Liver (tissue), 9 donors: ENCODE data around the gene FYCO1. TPM values are rescaled to one million over a fixed set of nuclear protein-coding genes. Genes with fewer than 3 reads are reported as not detected.

Experiments used
- DNase-seq: peaks from one replicate; pipeline ENCODE4 v3.0.0-alpha.2; 2017; ENCODE audit warnings: low spot score
- H3K27ac ChIP-seq, 2 donors: one replicate each; pipeline ENCODE4 v1.7.0; 2013; ENCODE audit warnings: inconsistent platforms in 2 of 2, low read length in 2 of 2, control low read depth in 1 of 2, low read depth in 1 of 2, mild to moderate bottlenecking in 1 of 2
- H3K27me3 ChIP-seq, 4 donors: one replicate each; pipeline versions ENCODE4 v1.6.1 to v1.7.0; 2013; ENCODE audit warnings: low read length in 3 of 4, inconsistent platforms in 1 of 4, mild to moderate bottlenecking in 1 of 4, moderate library complexity in 1 of 4; ENCODE audit not compliant: control insufficient read depth in 4 of 4, insufficient read depth in 4 of 4
- H3K36me3 ChIP-seq, 4 donors: one replicate each; pipeline versions ENCODE4 v1.6.1 to v1.7.0; 2013; ENCODE audit warnings: low read length in 3 of 4, mild to moderate bottlenecking in 3 of 4, low read depth in 1 of 4, moderate library complexity in 1 of 4; ENCODE audit not compliant: control insufficient read depth in 4 of 4, insufficient read depth in 3 of 4
- H3K4me1 ChIP-seq, 4 donors: one replicate each; pipeline versions ENCODE4 v1.6.1 to v1.7.0; 2013; ENCODE audit warnings: low read length in 3 of 4, mild to moderate bottlenecking in 3 of 4, moderate library complexity in 1 of 4; ENCODE audit not compliant: control insufficient read depth in 4 of 4, insufficient read depth in 4 of 4
- H3K4me3 ChIP-seq, 3 donors: one replicate each; pipeline versions ENCODE4 v1.6.1 to v1.7.0; 2013; ENCODE audit warnings: low read length in 3 of 3, control low read depth in 1 of 3, low read depth in 1 of 3, mild to moderate bottlenecking in 1 of 3
- H3K9ac ChIP-seq, 2 donors: one replicate each; pipeline ENCODE4 v1.7.0; 2013; ENCODE audit warnings: low read length in 2 of 2, mild to moderate bottlenecking in 2 of 2, moderate library complexity in 2 of 2, control low read depth in 1 of 2, low read depth in 1 of 2
- H3K9me3 ChIP-seq, 4 donors: one replicate each; pipeline versions ENCODE4 v1.6.1 to v1.7.0; 2013; ENCODE audit warnings: low read length in 3 of 4; ENCODE audit not compliant: control insufficient read depth in 4 of 4
- EGR1 ChIP-seq, 2 donors: IDR thresholded peaks; 2 replicates each; pipeline ENCODE4 v1.6.1; 2016 to 2018; ENCODE audit warnings: antibody characterized with exemption in 2 of 2, low read depth in 2 of 2
- FOXA2 ChIP-seq: IDR thresholded peaks from 2 replicates; pipeline ENCODE4 v1.6.1; 2016; ENCODE audit warnings: antibody characterized with exemption
- HNF4A ChIP-seq, 2 donors: conservative IDR thresholded peaks; 2 replicates each; pipeline ENCODE4 v1.6.1; 2016; ENCODE audit warnings: antibody characterized with exemption in 2 of 2, mild to moderate bottlenecking in 2 of 2
- HNF4G ChIP-seq: IDR thresholded peaks from 2 replicates; pipeline ENCODE4 v1.6.1; 2016; ENCODE audit warnings: antibody characterized with exemption
- JUND ChIP-seq, 2 donors: IDR thresholded peaks; 2 replicates each; pipeline ENCODE4 v1.6.1; 2016; ENCODE audit warnings: antibody characterized with exemption in 2 of 2
- RAD21 ChIP-seq, 2 donors: IDR thresholded peaks; 2 replicates each; pipeline ENCODE4 v1.6.1; 2016; ENCODE audit warnings: antibody characterized with exemption in 2 of 2, mild to moderate bottlenecking in 2 of 2
- RXRA ChIP-seq, 2 donors: IDR thresholded peaks; 2 replicates each; pipeline ENCODE4 v1.6.1; 2017 to 2018; ENCODE audit warnings: antibody characterized with exemption in 2 of 2, mild to moderate bottlenecking in 1 of 2
- SP1 ChIP-seq: IDR thresholded peaks from 2 replicates; pipeline ENCODE4 v1.6.1; 2018; ENCODE audit warnings: antibody characterized with exemption, mild to moderate bottlenecking
- YY1 ChIP-seq: IDR thresholded peaks from 2 replicates; pipeline ENCODE4 v1.6.1; 2016; ENCODE audit warnings: antibody characterized with exemption, mild to moderate bottlenecking
- WGBS: extraction: QIAGEN DNeasy Blood & Tissue Kit; methylation state at CpG from one replicate; pipeline ENCODE4 v1.1.7; 2013; 5-methylcytosine and 5-hydroxymethylcytosine counted together
- polyA plus RNA-seq, 2 donors: library from polyadenylated mRNA; stranded (reverse) in 1 of 2; unstranded in 1 of 2; fragments of 200-250 nt in 1 of 2; fragments of >200 nt in 1 of 2; fragmentation: Nextera tagmentation in 1 of 2; extraction: Ambion mirVana in 1 of 2; gene quantifications; one replicate each; pipeline versions ENCODE4 v1.2.1 to v1.2.3, GENCODE V29; 2013 to 2015
- total RNA-seq, 2 donors: library from RNA; depleted of rRNA; stranded (reverse); fragments of >200 nt; gene quantifications; one replicate each; pipeline ENCODE4 v1.2.3, GENCODE V29; 2014
- TF ChIP-seq, protein P1 (sequence below): fragments of 150-350 bp; IDR thresholded peaks from 2 replicates; pipeline ENCODE4 v1.5.1; 2017; ENCODE audit warnings: improper control_type of control experiment, low read depth, low read length; ENCODE audit not compliant: missing input control
- TF ChIP-seq, protein P2 (sequence below): IDR thresholded peaks from 2 replicates; pipeline ENCODE4 v1.6.1; 2016; ENCODE audit warnings: antibody characterized with exemption
- TF ChIP-seq, protein P3 (sequence below): IDR thresholded peaks from 2 replicates; pipeline ENCODE4 v1.6.1; 2016; ENCODE audit warnings: antibody characterized with exemption, mild to moderate bottlenecking
- TF ChIP-seq, protein P4 (sequence below): IDR thresholded peaks from 2 replicates; pipeline ENCODE4 v1.6.1; 2016; ENCODE audit warnings: antibody characterized with exemption
- TF ChIP-seq, protein P5 (sequence below): IDR thresholded peaks from 2 replicates; pipeline ENCODE4 v1.6.1; 2016; ENCODE audit warnings: antibody characterized with exemption
- donor health status: healthy.
- donor health status: healthy.
- donor health status: healthy.
- donor health status: healthy.
- donor health status: healthy.

Gene FYCO1
- total and polyA plus RNA-seq, 4 donors = 3.0 to 17.1 (median 10.2) TPM

DNA sequence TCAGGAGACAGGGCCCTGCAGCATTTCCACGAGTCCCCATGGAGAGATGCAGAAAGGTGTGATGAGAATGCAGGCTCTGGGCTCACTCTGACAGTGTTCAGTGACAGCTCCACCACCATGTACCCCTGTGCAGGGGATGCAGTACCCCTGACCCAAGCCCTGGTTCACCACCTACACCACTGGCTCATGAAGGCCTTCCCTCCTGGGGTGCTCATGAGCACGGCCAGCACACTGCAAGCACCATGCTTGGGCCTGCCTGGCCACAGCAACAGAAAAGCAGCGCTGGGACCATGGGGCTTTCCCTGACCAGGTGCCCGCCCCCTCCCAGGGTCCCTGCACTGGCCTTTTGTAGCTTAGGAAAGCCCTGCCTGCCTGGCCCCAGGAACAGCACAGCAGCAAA lies 46.2 kb downstream of the FYCO1 start (continued):
- TF ChIP-seq, protein P1, sequence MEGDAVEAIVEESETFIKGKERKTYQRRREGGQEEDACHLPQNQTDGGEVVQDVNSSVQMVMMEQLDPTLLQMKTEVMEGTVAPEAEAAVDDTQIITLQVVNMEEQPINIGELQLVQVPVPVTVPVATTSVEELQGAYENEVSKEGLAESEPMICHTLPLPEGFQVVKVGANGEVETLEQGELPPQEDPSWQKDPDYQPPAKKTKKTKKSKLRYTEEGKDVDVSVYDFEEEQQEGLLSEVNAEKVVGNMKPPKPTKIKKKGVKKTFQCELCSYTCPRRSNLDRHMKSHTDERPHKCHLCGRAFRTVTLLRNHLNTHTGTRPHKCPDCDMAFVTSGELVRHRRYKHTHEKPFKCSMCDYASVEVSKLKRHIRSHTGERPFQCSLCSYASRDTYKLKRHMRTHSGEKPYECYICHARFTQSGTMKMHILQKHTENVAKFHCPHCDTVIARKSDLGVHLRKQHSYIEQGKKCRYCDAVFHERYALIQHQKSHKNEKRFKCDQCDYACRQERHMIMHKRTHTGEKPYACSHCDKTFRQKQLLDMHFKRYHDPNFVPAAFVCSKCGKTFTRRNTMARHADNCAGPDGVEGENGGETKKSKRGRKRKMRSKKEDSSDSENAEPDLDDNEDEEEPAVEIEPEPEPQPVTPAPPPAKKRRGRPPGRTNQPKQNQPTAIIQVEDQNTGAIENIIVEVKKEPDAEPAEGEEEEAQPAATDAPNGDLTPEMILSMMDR = no peak
- TF ChIP-seq FOXA2 (no peak), RAD21 (IDR thresholded peaks at IDR 0.05) (no peak), HNF4G (no peak), RXRA (IDR thresholded peaks at IDR 0.05) (no peak), JUND (IDR thresholded peaks at IDR 0.05) (no peak)
- TF ChIP-seq, protein P2, sequence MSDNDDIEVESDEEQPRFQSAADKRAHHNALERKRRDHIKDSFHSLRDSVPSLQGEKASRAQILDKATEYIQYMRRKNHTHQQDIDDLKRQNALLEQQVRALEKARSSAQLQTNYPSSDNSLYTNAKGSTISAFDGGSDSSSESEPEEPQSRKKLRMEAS = no peak

DNA sequence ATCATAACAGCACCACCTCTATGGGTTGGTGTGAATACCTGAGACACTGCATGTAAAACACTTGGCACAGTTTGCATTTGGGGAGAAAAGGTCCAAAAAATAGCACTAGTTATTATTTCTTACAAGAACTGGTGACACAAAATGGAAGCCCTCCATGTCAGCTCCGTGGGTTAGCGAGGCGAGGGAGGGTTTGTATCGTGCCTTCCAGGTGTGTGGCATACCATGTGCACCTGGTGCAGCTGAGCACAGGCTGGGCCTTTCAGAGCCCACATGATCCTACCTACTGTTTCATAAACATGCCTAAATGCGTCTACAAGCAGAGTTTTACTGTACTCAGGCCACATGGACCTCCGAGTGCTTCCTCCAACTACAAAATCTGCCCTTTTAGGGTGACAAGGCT lies 46.7 kb downstream of the FYCO1 start:
- 96% methylated on average over 6 of the region's 6 CpGs for WGBS
- Histone ChIP-seq H3K36me3 (peaks cover 0 to 61% (median 26%) of the 10 kb centered on the region in 4 donors), H3K9ac (no peak overlapping the region), H3K27ac (peak overlapping the region in 1 of 2 donors; percentile 1), H3K4me1 (peaks cover 0 to 7% (median 4%) of the 10 kb centered on the region in 4 donors), H3K9me3 (no peaks in the 10 kb centered on the region), H3K27me3 (no peaks in the 10 kb centered on the region), H3K4me3 (no peak overlapping the region)
- TF ChIP-seq FOXA2 = no peak
- no peak for TF ChIP-seq RXRA (IDR thresholded peaks at IDR 0.05)
- DNase-seq = no peak

DNA sequence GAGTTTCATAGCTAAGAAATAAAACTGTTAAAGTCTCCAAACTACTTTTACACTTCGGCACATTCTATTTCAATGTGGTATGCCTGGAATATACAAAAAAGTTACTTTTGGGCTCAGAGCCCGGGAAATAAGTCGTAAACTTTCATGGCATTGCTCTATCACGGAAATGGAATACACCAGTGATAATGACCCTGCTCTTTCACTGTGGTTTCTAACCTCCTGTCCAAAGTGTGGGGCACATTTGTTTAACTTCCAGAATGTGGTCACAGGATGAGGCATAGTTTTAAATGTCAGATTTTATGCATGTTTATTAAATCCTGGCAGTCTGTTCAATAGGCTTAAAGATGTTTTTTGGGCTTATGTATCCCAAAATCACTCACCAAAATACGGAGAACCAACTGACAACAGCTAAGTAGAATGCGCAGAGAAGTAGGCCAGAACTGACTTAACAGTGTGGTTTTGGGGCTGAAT lies 47.3 kb downstream of the FYCO1 start:
- no peak for DNase-seq
- Histone ChIP-seq H3K27ac (no peak overlapping the region), H3K27me3 (no peaks in the 10 kb centered on the region), H3K4me1 (peaks cover 0 to 3% (median 3%) of the 10 kb centered on the region in 4 donors), H3K9ac (no peak overlapping the region), H3K36me3 (peaks cover 0 to 59% (median 27%) of the 10 kb centered on the region in 4 donors), H3K4me3 (no peak overlapping the region), H3K9me3 (no peaks in the 10 kb centered on the region)
- TF ChIP-seq RXRA (IDR thresholded peaks at IDR 0.05) = peak in 1 of 2 donors; percentile 9
- TF ChIP-seq, protein P3, sequence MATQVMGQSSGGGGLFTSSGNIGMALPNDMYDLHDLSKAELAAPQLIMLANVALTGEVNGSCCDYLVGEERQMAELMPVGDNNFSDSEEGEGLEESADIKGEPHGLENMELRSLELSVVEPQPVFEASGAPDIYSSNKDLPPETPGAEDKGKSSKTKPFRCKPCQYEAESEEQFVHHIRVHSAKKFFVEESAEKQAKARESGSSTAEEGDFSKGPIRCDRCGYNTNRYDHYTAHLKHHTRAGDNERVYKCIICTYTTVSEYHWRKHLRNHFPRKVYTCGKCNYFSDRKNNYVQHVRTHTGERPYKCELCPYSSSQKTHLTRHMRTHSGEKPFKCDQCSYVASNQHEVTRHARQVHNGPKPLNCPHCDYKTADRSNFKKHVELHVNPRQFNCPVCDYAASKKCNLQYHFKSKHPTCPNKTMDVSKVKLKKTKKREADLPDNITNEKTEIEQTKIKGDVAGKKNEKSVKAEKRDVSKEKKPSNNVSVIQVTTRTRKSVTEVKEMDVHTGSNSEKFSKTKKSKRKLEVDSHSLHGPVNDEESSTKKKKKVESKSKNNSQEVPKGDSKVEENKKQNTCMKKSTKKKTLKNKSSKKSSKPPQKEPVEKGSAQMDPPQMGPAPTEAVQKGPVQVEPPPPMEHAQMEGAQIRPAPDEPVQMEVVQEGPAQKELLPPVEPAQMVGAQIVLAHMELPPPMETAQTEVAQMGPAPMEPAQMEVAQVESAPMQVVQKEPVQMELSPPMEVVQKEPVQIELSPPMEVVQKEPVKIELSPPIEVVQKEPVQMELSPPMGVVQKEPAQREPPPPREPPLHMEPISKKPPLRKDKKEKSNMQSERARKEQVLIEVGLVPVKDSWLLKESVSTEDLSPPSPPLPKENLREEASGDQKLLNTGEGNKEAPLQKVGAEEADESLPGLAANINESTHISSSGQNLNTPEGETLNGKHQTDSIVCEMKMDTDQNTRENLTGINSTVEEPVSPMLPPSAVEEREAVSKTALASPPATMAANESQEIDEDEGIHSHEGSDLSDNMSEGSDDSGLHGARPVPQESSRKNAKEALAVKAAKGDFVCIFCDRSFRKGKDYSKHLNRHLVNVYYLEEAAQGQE = no peak
- TF ChIP-seq JUND (IDR thresholded peaks at IDR 0.05) = no peak
- 83% methylated on average over 6 of the region's 6 CpGs for WGBS

DNA sequence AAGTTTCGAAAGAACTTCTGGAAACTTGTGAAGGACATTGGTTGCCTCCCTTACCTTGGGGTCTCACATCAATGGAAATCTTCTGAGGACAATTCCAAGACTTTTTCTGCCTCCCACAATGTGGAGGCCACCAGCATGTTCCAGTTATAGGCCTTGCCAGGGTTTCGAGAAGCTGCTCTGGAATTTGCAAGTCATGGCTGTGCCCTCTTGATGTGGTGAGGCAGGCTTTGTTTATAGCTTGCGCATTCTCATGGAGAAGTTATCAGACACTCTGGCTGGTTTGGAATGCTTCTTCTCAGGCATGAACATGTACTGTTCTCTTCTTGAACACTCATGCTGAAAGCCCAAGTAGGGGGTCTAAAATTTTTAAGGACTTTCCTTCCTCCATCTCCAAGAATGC lies 48.3 kb downstream of the FYCO1 start:
- Histone ChIP-seq H3K27ac (no peak overlapping the region), H3K4me3 (no peak overlapping the region)
- TF ChIP-seq HNF4G (no peak), JUND (IDR thresholded peaks at IDR 0.05) (no peak), HNF4A (conservative IDR thresholded peaks at IDR 0.05) (no peak), YY1 (no peak), SP1 (no peak), EGR1 (IDR thresholded peaks at IDR 0.05; ENCODE audit: low read depth in 2 of 2) (no peak)
- TF ChIP-seq, protein P4, sequence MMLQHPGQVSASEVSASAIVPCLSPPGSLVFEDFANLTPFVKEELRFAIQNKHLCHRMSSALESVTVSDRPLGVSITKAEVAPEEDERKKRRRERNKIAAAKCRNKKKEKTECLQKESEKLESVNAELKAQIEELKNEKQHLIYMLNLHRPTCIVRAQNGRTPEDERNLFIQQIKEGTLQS = no peak
- TF ChIP-seq, protein P5, sequence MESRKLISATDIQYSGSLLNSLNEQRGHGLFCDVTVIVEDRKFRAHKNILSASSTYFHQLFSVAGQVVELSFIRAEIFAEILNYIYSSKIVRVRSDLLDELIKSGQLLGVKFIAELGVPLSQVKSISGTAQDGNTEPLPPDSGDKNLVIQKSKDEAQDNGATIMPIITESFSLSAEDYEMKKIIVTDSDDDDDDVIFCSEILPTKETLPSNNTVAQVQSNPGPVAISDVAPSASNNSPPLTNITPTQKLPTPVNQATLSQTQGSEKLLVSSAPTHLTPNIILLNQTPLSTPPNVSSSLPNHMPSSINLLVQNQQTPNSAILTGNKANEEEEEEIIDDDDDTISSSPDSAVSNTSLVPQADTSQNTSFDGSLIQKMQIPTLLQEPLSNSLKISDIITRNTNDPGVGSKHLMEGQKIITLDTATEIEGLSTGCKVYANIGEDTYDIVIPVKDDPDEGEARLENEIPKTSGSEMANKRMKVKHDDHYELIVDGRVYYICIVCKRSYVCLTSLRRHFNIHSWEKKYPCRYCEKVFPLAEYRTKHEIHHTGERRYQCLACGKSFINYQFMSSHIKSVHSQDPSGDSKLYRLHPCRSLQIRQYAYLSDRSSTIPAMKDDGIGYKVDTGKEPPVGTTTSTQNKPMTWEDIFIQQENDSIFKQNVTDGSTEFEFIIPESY = no peak
- TF ChIP-seq, protein P3 = no peak

More for the DNA sequence above, 48.3 kb downstream of the FYCO1 start:
- Histone ChIP-seq H3K9me3 (no peaks in the 10 kb centered on the region), H3K4me1 (no peaks in the 10 kb centered on the region), H3K9ac (no peak overlapping the region), H3K36me3 (peaks cover 0 to 56% (median 24%) of the 10 kb centered on the region in 4 donors), H3K27me3 (no peaks in the 10 kb centered on the region)
- WGBS = 96% methylated on average over 3 of the region's 3 CpGs
- no peak for DNase-seq
